GM21390 (cell line): ENCODE results near the gene SLC16A11.
"Not testable (repeated sequence)": the region's sequence is repeated elsewhere in the genome, so short reads cannot be mapped to it uniquely, and the experiment has no call there.

Experiments
- ATAC-seq: cut with Tn5 transposase; IDR thresholded peaks from one replicate; pipeline ENCODE4 v1.9.1; 2021; ENCODE audit not compliant: unreplicated experiment

Gene SLC16A11

GRCh38 chr17:7060165-7060891 is 16.4 kb upstream of the SLC16A11 start:
- no peak for ATAC-seq

GRCh38 chr17:7058831-7059447 is 15.0 kb upstream of the SLC16A11 start:
- ATAC-seq, result no peak

GRCh38 chr17:7056386-7056785 is 12.5 kb upstream of the SLC16A11 start:
- no peak for ATAC-seq

GRCh38 chr17:7050583-7050982 is 6.7 kb upstream of the SLC16A11 start:
- ATAC-seq, result not testable (repeated sequence)

GRCh38 chr17:7048968-7049367 is 5.1 kb upstream of the SLC16A11 start:
- ATAC-seq, result no peak

GRCh38 chr17:7047566-7047965 is 3.7 kb upstream of the SLC16A11 start:
- no peak for ATAC-seq

- not testable (repeated sequence) for ATAC-seq
Measured at GRCh38 chr17:7046725-7047397, 3.0 kb upstream of the SLC16A11 start.

GRCh38 chr17:7046127-7046724 is 2.3 kb upstream of the SLC16A11 start:
- no peak for ATAC-seq

GRCh38 chr17:7045492-7046126 is 1.7 kb upstream of the SLC16A11 start:
- no peak for ATAC-seq

GRCh38 chr17:7043182-7043496 is 753 bp downstream of the SLC16A11 start:
- ATAC-seq, result no peak

GRCh38 chr17:7042501-7043181 is 1.3 kb downstream of the SLC16A11 start:
- no peak for ATAC-seq

GRCh38 chr17:7041607-7042500 is 2.0 kb downstream of the SLC16A11 start:
- no peak for ATAC-seq

- no peak for ATAC-seq
Measured at GRCh38 chr17:7039832-7040231, 4.1 kb downstream of the SLC16A11 start.

GRCh38 chr17:7038025-7038862 is 5.6 kb downstream of the SLC16A11 start:
- no peak for ATAC-seq

- peak; percentile 84 for ATAC-seq
Measured at GRCh38 chr17:7035591-7036368, 8.1 kb downstream of the SLC16A11 start, which contains the start of gene SLC16A13. TSS of gene SLC16A13 (plus strand) at chr17:7036015. CDS start at chr17:7036383, 368 bp downstream.

- ATAC-seq, result no peak
Measured at GRCh38 chr17:7034955-7035590, 8.8 kb downstream of the SLC16A11 start.

GRCh38 chr17:7029659-7030058 is 14.2 kb downstream of the SLC16A11 start:
- no peak for ATAC-seq

- ATAC-seq, result no peak
Measured at GRCh38 chr17:7029096-7029495, 14.8 kb downstream of the SLC16A11 start.
